Activated naive CD8-positive, alpha-beta T cell treated with anti-CD3 and anti-CD28 coated beads for 36 hours (primary cell): ENCODE measurements around the gene CYP4F12. TPM values are rescaled to one million over a fixed set of nuclear protein-coding genes. Genes with fewer than 3 reads are reported as not detected.

Experiments used
- DNase-seq: peaks from one replicate; pipeline ENCODE4 v3.0.0; 2021
- H3K27ac Mint-ChIP-seq: one replicate; pipeline ENCODE4 v1.8.0; 2022; ENCODE audit warnings: mild to moderate bottlenecking, moderate library complexity, mixed read lengths
- H3K27me3 Mint-ChIP-seq: one replicate; pipeline ENCODE4 v1.8.0; 2022; ENCODE audit warnings: mild to moderate bottlenecking, mixed read lengths
- H3K36me3 Mint-ChIP-seq: one replicate; pipeline ENCODE4 v1.8.0; 2021; ENCODE audit warnings: mild to moderate bottlenecking, mixed read lengths
- H3K4me1 Mint-ChIP-seq: one replicate; pipeline ENCODE4 v1.8.0; 2021; ENCODE audit warnings: mixed read lengths
- H3K4me3 Mint-ChIP-seq: one replicate; pipeline ENCODE4 v1.8.0; 2022; ENCODE audit warnings: mild to moderate bottlenecking, moderate library complexity, mixed read lengths
- H3K9me3 Mint-ChIP-seq: one replicate; pipeline ENCODE4 v1.8.0; 2022; ENCODE audit warnings: mixed read lengths
- total RNA-seq, 2 experiments: library from RNA; stranded (reverse); gene quantifications; one replicate each; pipeline ENCODE4 v1.2.3, GENCODE V29; 2021

CYP4F12 gene
- total RNA-seq, 2 experiments from 2014 or later, result not detected

GRCh38 chr19:15717809-15718208, 44.9 kb downstream of the CYP4F12 start:
- peaks cover 2% of the 10 kb centered on the region for H3K4me1 Mint-ChIP-seq
- H3K36me3 Mint-ChIP-seq, result no peaks in the 10 kb centered on the region
- H3K27me3 Mint-ChIP-seq, result peaks cover 30% of the 10 kb centered on the region
- no peak overlapping the region for H3K27ac Mint-ChIP-seq
- no peaks in the 10 kb centered on the region for H3K9me3 Mint-ChIP-seq
- no peak overlapping the region for H3K4me3 Mint-ChIP-seq
- no peak for DNase-seq

DNA sequence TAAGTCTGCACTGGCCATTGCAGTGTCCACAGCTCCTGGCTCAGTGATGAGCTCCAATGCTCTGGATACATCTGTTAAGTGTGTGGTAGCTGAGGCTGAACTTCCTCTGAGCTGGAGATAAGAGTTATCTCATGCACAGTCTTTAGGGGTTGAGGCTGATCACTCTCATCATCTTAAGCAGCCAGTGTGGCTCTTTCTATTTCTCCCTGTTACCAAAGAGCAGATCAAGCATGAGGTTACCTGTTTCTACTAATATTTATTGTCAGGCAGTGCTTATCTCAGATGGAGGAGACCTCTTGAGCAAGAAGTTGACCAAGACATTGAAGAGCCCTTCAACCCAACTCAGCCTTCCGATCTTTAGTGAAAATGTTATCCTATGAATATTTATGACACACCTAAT, 48.4 kb downstream of the CYP4F12 start:
- Mint-ChIP-seq H3K27me3 (peaks cover 52% of the 10 kb centered on the region), H3K36me3 (no peaks in the 10 kb centered on the region), H3K4me1 (peaks cover 4% of the 10 kb centered on the region), H3K9me3 (no peaks in the 10 kb centered on the region), H3K4me3 (no peak overlapping the region), H3K27ac (no peak overlapping the region)
- no peak for DNase-seq

GRCh38 chr19:15722956-15723355, 50.1 kb downstream of the CYP4F12 start:
- no peaks in the 10 kb centered on the region for H3K9me3 Mint-ChIP-seq
- peaks cover 4% of the 10 kb centered on the region for H3K4me1 Mint-ChIP-seq
- peaks cover 53% of the 10 kb centered on the region for H3K27me3 Mint-ChIP-seq
- H3K4me3 Mint-ChIP-seq, result no peak overlapping the region
- H3K36me3 Mint-ChIP-seq, result no peaks in the 10 kb centered on the region
- H3K27ac Mint-ChIP-seq, result no peak overlapping the region
- no peak for DNase-seq

- peaks cover 3% of the 10 kb centered on the region for H3K9me3 Mint-ChIP-seq
- H3K27ac Mint-ChIP-seq, result no peak within 1 kb of the TSS
- H3K4me3 Mint-ChIP-seq, result no peak within 1 kb of the TSS
- H3K27me3 Mint-ChIP-seq, result peaks cover 37% of the 10 kb centered on the region
- DNase-seq, result no peak
- peaks cover 3% of the 10 kb centered on the region for H3K4me1 Mint-ChIP-seq
- no peaks in the 10 kb centered on the region for H3K36me3 Mint-ChIP-seq
Measured at GRCh38 chr19:15727724-15728123, 54.8 kb downstream of the CYP4F12 start, which contains the start of gene OR10H2. OR10H2 (plus strand) TSS chr19:15728024; CDS start chr19:15728044, 20 bp downstream.

DNA sequence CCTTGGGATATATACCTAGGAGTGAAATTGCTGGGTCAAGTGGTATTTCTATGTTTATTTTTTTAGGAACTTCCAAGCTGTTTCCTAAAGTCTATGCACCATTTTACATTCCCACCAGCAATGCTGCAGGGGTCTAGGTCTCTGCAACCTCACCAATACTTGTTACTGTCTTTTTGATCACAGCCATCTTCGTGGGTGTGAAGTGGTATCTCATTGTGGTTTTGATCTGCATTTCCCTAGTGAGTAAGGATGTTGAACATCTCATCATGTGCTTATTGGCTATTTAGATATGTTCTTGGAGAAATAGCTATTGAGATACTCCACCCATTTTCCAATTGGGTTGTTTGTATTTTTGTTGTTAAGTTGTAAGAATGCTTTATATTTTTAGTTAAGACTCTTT, 57.7 kb downstream of the CYP4F12 start:
- no peak for DNase-seq
- no peak overlapping the region for H3K4me3 Mint-ChIP-seq
- peaks cover 3% of the 10 kb centered on the region for H3K9me3 Mint-ChIP-seq
- no peaks in the 10 kb centered on the region for H3K36me3 Mint-ChIP-seq
- H3K4me1 Mint-ChIP-seq, result no peaks in the 10 kb centered on the region
- H3K27me3 Mint-ChIP-seq, result peaks cover 20% of the 10 kb centered on the region
- H3K27ac Mint-ChIP-seq, result no peak overlapping the region

DNA sequence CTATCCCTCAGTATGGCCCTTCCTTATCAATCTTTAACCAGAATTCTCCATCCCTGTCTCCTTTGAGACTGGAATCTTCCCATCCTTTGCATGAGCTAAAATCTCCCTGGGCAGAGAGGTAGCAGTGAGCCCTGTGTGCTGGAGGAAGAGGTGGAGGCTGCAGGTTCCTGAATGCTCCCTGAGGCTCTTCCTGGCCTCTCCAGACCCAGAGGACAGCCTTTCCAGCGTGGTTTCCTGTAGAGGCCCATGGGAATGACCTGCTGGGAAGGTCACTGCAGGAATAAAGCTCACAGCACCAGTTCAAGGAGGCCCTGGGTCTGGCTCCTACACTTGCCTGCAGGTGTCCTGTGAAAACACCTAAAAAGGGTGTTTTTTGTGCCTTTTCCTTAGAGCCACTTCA, 59.5 kb downstream of the CYP4F12 start:
- Mint-ChIP-seq H3K27ac (no peak overlapping the region), H3K4me1 (no peaks in the 10 kb centered on the region), H3K9me3 (peaks cover 3% of the 10 kb centered on the region), H3K27me3 (peaks cover 7% of the 10 kb centered on the region), H3K4me3 (no peak overlapping the region), H3K36me3 (no peaks in the 10 kb centered on the region)
- no peak for DNase-seq

DNA sequence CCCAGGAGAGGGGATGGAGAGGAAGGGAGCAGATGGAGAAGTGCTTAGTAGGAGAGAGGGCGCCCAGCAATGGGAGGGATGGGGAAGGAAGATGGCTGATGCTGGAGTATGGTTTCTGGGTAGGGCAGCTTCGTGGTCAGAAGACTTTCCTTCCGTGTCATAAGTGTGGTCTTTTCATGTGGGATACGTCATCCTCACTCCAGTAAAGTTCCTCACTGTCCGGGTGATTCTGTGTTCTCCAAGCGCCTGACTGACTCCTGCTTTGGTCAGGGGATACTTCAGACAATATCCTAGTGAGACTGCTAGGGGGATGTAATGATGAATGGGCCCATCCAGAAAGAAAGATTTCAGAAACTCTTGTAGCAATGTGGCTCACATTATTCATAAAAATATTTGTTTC, 61.0 kb downstream of the CYP4F12 start:
- no peak for DNase-seq
- Mint-ChIP-seq H3K27me3 (peaks cover 7% of the 10 kb centered on the region), H3K27ac (no peak overlapping the region), H3K4me1 (no peaks in the 10 kb centered on the region), H3K36me3 (no peaks in the 10 kb centered on the region), H3K9me3 (peaks cover 3% of the 10 kb centered on the region), H3K4me3 (no peak overlapping the region)

DNA sequence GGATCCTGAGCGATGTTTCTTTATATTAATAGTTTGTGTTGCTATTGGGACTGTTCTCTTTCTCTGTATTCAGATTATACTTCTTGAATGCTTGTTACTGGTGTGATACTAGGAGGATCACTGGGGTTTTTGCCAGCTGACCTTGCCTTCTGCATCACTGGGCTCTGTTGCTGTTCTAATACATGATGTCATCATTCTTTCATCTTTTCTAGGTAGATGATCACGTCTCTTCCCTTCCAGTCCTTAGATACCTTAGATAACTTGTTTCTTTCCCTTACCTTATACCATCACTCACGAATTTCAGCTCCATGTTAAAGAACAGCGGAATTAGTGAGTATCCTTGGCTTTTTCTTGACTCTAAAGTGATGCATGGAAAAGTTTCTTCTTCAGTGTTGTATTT, 64.8 kb downstream of the CYP4F12 start, which contains the start of gene OR10H3:
Gene OR10H3 (plus strand): TSS at position 264 of the 400 bp plus-strand sequence. CDS start 3,408 bp downstream, outside the sequence.
- Mint-ChIP-seq H3K27ac (no peak within 1 kb of the TSS), H3K9me3 (peaks cover 8% of the 10 kb centered on the region), H3K36me3 (peaks cover 5% of the 10 kb centered on the region), H3K4me1 (no peaks in the 10 kb centered on the region), H3K27me3 (no peaks in the 10 kb centered on the region), H3K4me3 (no peak within 1 kb of the TSS)
- no peak for DNase-seq

GRCh38 chr19:15740785-15741184, 67.9 kb downstream of the CYP4F12 start:
- H3K27ac Mint-ChIP-seq, result no peak overlapping the region
- peaks cover 10% of the 10 kb centered on the region for H3K27me3 Mint-ChIP-seq
- H3K4me3 Mint-ChIP-seq, result no peak overlapping the region
- no peaks in the 10 kb centered on the region for H3K4me1 Mint-ChIP-seq
- peaks cover 5% of the 10 kb centered on the region for H3K36me3 Mint-ChIP-seq
- H3K9me3 Mint-ChIP-seq, result peaks cover 8% of the 10 kb centered on the region
- DNase-seq, result no peak

Other genes with a start within 250 kb of the CYP4F12 start
- gene WIZ, start 223.1 kb upstream of the CYP4F12 start, total RNA-seq, result 10 to 100 TPM; 22.7 to 24.1 TPM
- 10 to 100 TPM; 75.0 to 83.4 TPM for gene RASAL3, start 208.5 kb upstream of the CYP4F12 start, total RNA-seq
- not detected for gene PGLYRP2, start 193.6 kb upstream of the CYP4F12 start, total RNA-seq
- 1 to 10 TPM; 1.3 to 1.6 TPM for gene CYP4F22, start 164.6 kb upstream of the CYP4F12 start, total RNA-seq
- gene CYP4F8, start 57.9 kb upstream of the CYP4F12 start, total RNA-seq, result not detected
- under 1 TPM; 0.06 to 0.23 TPM for gene CYP4F3, start 32.2 kb upstream of the CYP4F12 start, total RNA-seq
- not detected for gene OR10H2, start 54.9 kb downstream of the CYP4F12 start, total RNA-seq
- gene OR10H3, start 64.9 kb downstream of the CYP4F12 start, total RNA-seq, result not detected
- not detected for gene OR10H5, start 114.6 kb downstream of the CYP4F12 start, total RNA-seq
- gene OR10H1, start 142.6 kb downstream of the CYP4F12 start, total RNA-seq, result not detected
- gene CYP4F2, start 225.0 kb downstream of the CYP4F12 start, total RNA-seq, result under 1 TPM in 1 of 2 experiments, not detected in 1; 0.14 TPM